OCI-LY1 (cell line): ENCODE data around the gene ADAT2.

Experiments used
- CTCF ChIP-seq: fragments of 200-600 bp; sonication (generic), shearing (Covaris generic); IDR thresholded peaks from 2 replicates; pipeline ENCODE4 v1.5.1; 2017; ENCODE audit warnings: mild to moderate bottlenecking, antibody characterized with exemption, low read length, moderate library complexity, mixed read lengths
- EZH2 ChIP-seq: fragments of 200-600 bp; sonication (generic), shearing (Covaris generic); IDR thresholded peaks from 2 replicates; pipeline ENCODE4 v1.8.0; 2017; ENCODE audit warnings: borderline replicate concordance, mixed run types, mild to moderate bottlenecking, antibody characterized with exemption, low read length, moderate library complexity, mixed read lengths

GRCh38 chr6:143410859-143411270 lies 39.6 kb downstream of the ADAT2 start:
- TF ChIP-seq CTCF (no peak), EZH2 (no peak)
